Measurements from ENCODE around the gene GOLIM4.

DNA sequence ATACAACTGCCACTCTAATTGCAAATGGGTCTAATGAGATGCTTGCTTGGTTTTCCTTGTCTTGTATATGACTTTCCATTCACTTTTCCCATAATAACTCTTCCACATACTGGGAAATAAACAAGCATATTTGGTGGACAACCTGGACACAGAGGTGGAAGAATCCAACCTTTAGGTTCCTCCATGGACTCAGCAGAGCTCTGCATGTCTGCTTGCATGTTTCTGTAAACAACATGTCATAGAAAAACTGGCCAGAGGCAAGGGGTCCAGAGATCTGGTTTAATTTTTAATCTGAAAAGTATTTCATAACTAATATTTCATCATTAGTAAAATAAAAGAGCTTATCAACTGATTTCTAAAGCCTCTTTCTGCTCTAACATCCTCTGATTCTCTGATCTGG lies 30.2 kb downstream of the GOLIM4 start:
- no peak for TF ChIP-seq ZNF8 (CRISPR knock-in tag; IDR thresholded peaks at IDR 0.05)
- TF ChIP-seq, protein P1, sequence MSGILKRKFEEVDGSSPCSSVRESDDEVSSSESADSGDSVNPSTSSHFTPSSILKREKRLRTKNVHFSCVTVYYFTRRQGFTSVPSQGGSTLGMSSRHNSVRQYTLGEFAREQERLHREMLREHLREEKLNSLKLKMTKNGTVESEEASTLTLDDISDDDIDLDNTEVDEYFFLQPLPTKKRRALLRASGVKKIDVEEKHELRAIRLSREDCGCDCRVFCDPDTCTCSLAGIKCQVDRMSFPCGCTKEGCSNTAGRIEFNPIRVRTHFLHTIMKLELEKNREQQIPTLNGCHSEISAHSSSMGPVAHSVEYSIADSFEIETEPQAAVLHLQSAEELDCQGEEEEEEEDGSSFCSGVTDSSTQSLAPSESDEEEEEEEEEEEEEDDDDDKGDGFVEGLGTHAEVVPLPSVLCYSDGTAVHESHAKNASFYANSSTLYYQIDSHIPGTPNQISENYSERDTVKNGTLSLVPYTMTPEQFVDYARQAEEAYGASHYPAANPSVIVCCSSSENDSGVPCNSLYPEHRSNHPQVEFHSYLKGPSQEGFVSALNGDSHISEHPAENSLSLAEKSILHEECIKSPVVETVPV (CRISPR knock-in tag; IDR thresholded peaks at IDR 0.05) = no peak
- no peak for TF ChIP-seq PATZ1 (CRISPR knock-in tag; IDR thresholded peaks at IDR 0.05; ENCODE audit: borderline replicate concordance)
- TF ChIP-seq CSDC2 (CRISPR knock-in tag; IDR thresholded peaks at IDR 0.05) = no peak
- no peak for TF ChIP-seq ZFP3 (CRISPR knock-in tag; IDR thresholded peaks at IDR 0.05)
- TF ChIP-seq ISL1 (CRISPR knock-in tag; IDR thresholded peaks at IDR 0.05) = no peak
- no peak for TF ChIP-seq GLIS3 (CRISPR knock-in tag; IDR thresholded peaks at IDR 0.05)
- TF ChIP-seq ZFP30 (CRISPR knock-in tag; IDR thresholded peaks at IDR 0.05) = no peak
- no peak for TF ChIP-seq ZNF565 (CRISPR knock-in tag; conservative IDR thresholded peaks at IDR 0.05; ENCODE audit: low read depth)

All from SK-N-SH treated with all-trans-retinoic acid at 6 μM for 48 hours (cell line).